Breast epithelium (tissue), 4 donors: ENCODE results near the gene E4F1. TPM values are rescaled to one million over a fixed set of nuclear protein-coding genes. Genes with fewer than 3 reads are reported as not detected.

Source experiments
- DNase-seq, 2 donors: peaks; one replicate each; pipeline ENCODE4 v3.0.0-alpha.2; 2019; ENCODE audit warnings: low spot score in 2 of 2
- H3K27ac ChIP-seq, 2 donors: fragments of 200-600 bp; sonication (generic) in 1 of 2; one replicate each; pipeline ENCODE4 v1.5.1; 2016 to 2019; ENCODE audit warnings: mild to moderate bottlenecking in 1 of 2
- H3K27me3 ChIP-seq, 2 donors: fragments of 200-600 bp; sonication (generic) in 1 of 2; one replicate each; pipeline versions ENCODE4 v1.5.1 to v1.6.0; 2017 to 2019; ENCODE audit warnings: control low read depth in 1 of 2, mild to moderate bottlenecking in 1 of 2
- H3K36me3 ChIP-seq: fragments of 200-600 bp; one replicate; pipeline ENCODE4 v1.5.1; 2019
- H3K4me1 ChIP-seq, 2 donors: fragments of 200-600 bp; sonication (generic); one replicate each; pipeline ENCODE4 v1.5.1; 2016 to 2019; ENCODE audit warnings: control low read depth in 1 of 2
- H3K4me3 ChIP-seq, 3 donors: fragments of 200-600 bp; sonication (generic); 1 replicate in 2 of 3; 2 replicates in 1 of 3; pipeline ENCODE4 v1.5.1; 2016 to 2019; ENCODE audit warnings: mild to moderate bottlenecking in 3 of 3, moderate library complexity in 2 of 3
- H3K9me3 ChIP-seq, 2 donors: fragments of 200-600 bp; sonication (generic) in 1 of 2; one replicate each; pipeline ENCODE4 v1.5.1; 2016 to 2019; ENCODE audit warnings: control low read depth in 1 of 2
- POLR2A ChIP-seq: fragments of 450-650 bp; IDR thresholded peaks from one replicate; pipeline ENCODE4 v1.6.1; 2016; ENCODE audit warnings: antibody characterized with exemption, mild to moderate bottlenecking, moderate library complexity
- POLR2AphosphoS5 ChIP-seq, 3 donors: sonication (generic); formaldehyde crosslinking; IDR thresholded peaks; one replicate each; pipeline ENCODE4 v1.6.1; 2017; ENCODE audit warnings: antibody characterized with exemption in 3 of 3
- intact Hi-C: fragments of 100-400 bp; cut with DNase I; formaldehyde crosslinking; loops from one replicate; pipeline ENCODE4 v1.15.1; 2023; ENCODE audit warnings: low total_unique reads
- total RNA-seq, 3 donors: library from RNA; depleted of rRNA; stranded (reverse); fragments of >200 nt; gene quantifications; one replicate each; pipeline ENCODE4 v1.1.0, GENCODE V29; 2016
- TF ChIP-seq, protein P1 (sequence below), 3 donors: fragments of 450-650 bp; IDR thresholded peaks; one replicate each; pipeline ENCODE4 v1.5.1; 2016 to 2017; ENCODE audit warnings: antibody characterized with exemption in 3 of 3, mild to moderate bottlenecking in 3 of 3, moderate library complexity in 3 of 3

E4F1 gene
- total RNA-seq, 3 donors from 2014 or later, result 19.0 to 40.2 (median 34.7) TPM

DNA sequence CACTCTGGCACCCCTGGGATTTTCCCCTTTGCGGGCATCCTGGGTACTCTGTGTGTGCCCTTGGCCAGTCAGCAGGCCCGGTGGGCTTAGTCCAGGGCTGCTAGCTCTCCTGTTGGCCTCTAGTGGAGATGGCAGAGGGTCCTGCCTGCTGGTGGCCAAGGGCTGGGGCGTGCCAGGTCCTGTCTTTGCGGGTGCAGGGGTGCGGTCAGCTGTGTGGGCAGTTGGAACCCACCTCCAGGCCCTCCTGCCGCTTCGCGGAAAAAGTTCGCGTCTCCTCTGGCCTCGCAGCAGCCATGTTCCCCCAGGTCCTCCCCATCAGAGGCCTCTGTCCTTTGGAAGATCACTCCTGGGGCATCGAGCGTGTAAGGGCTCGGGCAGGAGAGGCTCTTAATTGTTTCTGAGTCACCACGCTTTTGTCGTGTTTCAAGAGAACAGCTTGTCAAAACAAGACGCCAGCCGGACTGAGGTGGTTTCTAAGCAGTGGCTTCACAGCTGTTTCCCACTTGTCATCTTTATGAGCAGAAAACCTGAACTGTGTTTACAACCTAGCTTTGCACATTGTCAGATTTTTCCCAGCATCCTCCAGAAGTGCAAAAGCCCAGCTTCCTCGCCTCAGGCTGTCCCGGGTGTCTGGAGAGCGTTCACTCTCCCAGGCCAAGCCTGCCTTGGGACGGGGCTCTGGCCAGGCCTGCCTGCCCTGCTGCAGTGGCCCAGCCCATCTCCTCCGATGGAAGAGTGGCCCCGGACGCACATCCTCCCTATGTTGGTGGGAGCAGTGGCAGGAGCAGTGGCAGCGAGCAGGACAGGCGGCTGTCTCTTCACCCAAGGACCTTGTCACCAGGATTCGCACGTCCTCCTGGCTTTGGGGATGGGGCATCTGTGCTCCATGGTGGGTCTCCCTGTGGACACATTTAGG is 7.9 kb downstream of the E4F1 start:
- Histone ChIP-seq H3K4me1 (peaks cover 4 to 10% of the 10 kb centered on the region in 2 donors), H3K9me3 (no peaks in the 10 kb centered on the region), H3K36me3 (peaks cover 24% of the 10 kb centered on the region), H3K4me3 (no peak overlapping the region), H3K27ac (no peak overlapping the region), H3K27me3 (no peaks in the 10 kb centered on the region)
- TF ChIP-seq POLR2AphosphoS5 (IDR thresholded peaks at IDR 0.05), result no peak
- no peak for TF ChIP-seq POLR2A
- TF ChIP-seq, protein P1, sequence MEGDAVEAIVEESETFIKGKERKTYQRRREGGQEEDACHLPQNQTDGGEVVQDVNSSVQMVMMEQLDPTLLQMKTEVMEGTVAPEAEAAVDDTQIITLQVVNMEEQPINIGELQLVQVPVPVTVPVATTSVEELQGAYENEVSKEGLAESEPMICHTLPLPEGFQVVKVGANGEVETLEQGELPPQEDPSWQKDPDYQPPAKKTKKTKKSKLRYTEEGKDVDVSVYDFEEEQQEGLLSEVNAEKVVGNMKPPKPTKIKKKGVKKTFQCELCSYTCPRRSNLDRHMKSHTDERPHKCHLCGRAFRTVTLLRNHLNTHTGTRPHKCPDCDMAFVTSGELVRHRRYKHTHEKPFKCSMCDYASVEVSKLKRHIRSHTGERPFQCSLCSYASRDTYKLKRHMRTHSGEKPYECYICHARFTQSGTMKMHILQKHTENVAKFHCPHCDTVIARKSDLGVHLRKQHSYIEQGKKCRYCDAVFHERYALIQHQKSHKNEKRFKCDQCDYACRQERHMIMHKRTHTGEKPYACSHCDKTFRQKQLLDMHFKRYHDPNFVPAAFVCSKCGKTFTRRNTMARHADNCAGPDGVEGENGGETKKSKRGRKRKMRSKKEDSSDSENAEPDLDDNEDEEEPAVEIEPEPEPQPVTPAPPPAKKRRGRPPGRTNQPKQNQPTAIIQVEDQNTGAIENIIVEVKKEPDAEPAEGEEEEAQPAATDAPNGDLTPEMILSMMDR (IDR thresholded peaks at IDR 0.05), result no peak
- intact Hi-C loops, result no loop called here
- no peak for DNase-seq

DNA sequence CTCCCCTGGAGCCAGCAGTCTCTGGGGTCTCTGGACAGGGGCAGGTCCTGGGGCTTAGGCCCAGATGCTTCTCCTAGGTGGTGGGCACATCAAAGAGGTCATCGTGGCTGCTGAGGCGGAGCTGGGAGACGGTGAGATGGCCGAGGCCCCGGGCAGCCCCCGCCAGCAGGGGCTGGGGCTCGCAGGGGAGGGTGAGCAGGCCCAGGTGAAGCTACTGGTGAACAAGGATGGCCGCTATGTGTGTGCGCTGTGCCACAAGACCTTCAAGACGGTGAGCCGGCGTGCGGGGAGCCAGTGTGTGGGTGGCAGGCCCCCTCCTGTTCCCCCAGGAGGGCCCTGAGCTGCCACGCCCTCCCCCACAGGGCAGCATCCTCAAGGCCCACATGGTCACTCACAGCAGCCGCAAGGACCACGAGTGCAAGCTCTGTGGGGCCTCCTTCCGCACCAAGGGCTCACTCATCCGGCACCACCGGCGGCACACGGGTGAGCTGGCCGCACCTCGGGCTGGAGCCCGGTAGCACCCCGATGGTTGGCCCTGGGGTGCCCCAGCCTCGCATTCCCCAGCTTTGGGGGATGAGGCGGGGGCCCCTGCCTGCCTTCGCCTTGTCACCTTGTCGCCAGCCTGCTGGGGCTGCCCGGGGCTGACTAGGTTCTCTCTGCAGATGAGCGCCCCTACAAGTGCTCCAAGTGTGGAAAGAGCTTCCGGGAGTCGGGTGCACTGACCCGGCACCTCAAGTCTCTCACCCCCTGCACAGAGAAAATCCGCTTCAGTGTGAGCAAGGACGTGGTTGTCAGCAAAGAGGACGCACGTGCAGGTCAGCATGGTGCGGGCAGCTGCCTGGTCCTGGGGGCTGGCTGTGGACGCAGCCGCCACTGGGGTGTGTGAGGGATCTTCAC is 9.0 kb downstream of the E4F1 start:
- H3K36me3 ChIP-seq, result peaks cover 24% of the 10 kb centered on the region
- DNase-seq, result no peak
- no peaks in the 10 kb centered on the region for H3K27me3 ChIP-seq

DNA sequence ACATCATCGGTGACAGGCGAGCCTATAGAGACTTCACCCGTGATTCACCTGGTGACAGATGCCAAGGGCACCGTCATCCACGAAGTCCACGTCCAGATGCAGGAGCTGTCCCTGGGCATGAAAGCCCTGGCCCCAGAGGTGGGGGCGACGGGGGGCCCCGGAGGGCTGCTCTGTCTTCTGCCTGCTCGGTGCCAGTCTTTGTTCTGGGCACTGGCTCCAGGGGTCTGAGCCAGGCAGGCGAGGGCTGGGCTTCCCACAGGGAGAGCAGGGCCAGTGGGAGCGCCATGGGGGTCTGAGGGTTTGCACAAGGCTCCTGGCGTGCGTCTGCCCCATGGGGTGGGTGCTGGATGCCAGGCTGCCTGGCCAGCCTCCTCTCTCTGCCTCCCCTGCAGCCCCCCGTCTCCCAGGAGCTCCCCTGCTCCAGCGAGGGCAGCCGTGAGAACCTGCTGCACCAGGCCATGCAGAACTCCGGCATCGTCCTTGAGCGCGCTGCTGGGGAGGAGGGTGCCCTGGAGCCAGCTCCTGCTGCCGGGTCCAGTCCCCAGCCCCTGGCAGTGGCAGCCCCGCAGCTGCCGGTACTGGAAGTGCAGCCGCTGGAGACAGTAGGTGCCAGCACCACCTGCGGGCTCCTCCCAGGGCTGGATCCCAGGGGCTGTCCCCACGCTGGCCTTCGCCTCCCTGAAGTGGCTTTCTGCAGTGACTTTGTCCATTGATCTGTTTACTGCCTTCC is 9.8 kb downstream of the E4F1 start:
- peaks cover 24% of the 10 kb centered on the region for H3K36me3 ChIP-seq
- no peaks in the 10 kb centered on the region for H3K9me3 ChIP-seq
- TF ChIP-seq POLR2AphosphoS5 (IDR thresholded peaks at IDR 0.05) (no peak), POLR2A (no peak)
- TF ChIP-seq, protein P1 (IDR thresholded peaks at IDR 0.05), result no peak
- no peak overlapping the region for H3K27ac ChIP-seq
- no peaks in the 10 kb centered on the region for H3K27me3 ChIP-seq
- H3K4me3 ChIP-seq, result no peak overlapping the region
- DNase-seq, result no peak
- H3K4me1 ChIP-seq, result peaks cover 6 to 14% of the 10 kb centered on the region in 2 donors
- intact Hi-C loops, result no loop called here

More for the DNA sequence above, 9.0 kb downstream of the E4F1 start:
- Histone ChIP-seq H3K9me3 (no peaks in the 10 kb centered on the region), H3K4me3 (no peak overlapping the region), H3K4me1 (peaks cover 6 to 14% of the 10 kb centered on the region in 2 donors), H3K27ac (no peak overlapping the region)
- TF ChIP-seq POLR2AphosphoS5 (IDR thresholded peaks at IDR 0.05), result no peak
- TF ChIP-seq, protein P1 (IDR thresholded peaks at IDR 0.05), result no peak
- no peak for TF ChIP-seq POLR2A
- intact Hi-C loops, result no loop called here

DNA sequence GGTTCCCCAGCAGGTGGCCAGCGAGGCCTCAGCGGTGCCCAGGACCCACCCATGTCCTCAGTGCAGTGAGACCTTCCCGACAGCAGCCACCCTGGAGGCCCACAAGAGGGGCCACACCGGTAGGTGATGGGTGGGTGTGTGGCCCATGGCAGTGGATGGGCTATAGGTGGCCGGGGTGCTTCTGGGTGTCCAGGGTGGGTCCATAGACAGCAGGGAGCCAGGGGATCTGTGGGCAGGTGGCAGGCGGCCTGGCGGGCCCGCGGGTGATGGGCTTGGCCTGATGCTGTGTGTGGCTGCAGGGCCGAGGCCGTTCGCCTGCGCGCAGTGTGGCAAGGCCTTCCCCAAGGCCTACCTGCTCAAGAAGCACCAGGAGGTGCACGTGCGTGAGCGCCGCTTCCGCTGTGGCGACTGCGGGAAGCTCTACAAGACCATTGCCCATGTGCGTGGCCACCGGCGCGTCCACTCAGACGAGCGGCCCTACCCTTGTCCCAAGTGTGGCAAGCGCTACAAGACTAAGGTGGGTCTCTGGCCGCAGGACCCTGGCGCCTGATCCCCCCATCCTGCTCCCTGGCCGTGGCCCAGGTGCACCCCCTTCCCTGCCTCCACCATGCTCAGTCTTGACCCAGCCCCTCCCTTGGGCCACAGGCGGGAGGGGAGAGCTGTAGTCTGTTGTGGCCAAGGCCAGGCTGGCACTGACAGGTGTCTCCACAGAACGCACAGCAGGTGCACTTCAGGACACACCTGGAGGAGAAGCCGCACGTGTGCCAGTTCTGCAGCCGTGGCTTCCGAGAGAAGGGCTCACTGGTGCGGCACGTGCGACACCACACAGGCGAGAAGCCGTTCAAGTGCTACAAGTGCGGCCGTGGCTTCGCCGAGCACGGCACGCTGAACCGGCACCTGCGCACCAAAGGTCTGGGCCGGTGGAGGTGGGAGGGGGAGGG is 10.8 kb downstream of the E4F1 start:
- intact Hi-C loops, result no loop called here
- H3K9me3 ChIP-seq, result no peaks in the 10 kb centered on the region
- no peak for TF ChIP-seq POLR2AphosphoS5 (IDR thresholded peaks at IDR 0.05)
- TF ChIP-seq POLR2A, result no peak
- TF ChIP-seq, protein P1 (IDR thresholded peaks at IDR 0.05), result no peak
- H3K4me3 ChIP-seq, result no peak overlapping the region
- H3K36me3 ChIP-seq, result peaks cover 24% of the 10 kb centered on the region
- peaks cover 6 to 14% of the 10 kb centered on the region in 2 donors for H3K4me1 ChIP-seq
- no peaks in the 10 kb centered on the region for H3K27me3 ChIP-seq
- H3K27ac ChIP-seq, result no peak overlapping the region
- no peak for DNase-seq
